Endothelial cell of umbilical vein (primary cell): Measurements from ENCODE around the gene TTC9B. TPM values are rescaled to one million over a fixed set of nuclear protein-coding genes. Genes with fewer than 3 reads are reported as not detected.

Experiments
- BruUV-seq: library from RNA; stranded (reverse); fragments of 400-500 nt; replicated peaks from 2 replicates; lab custom pipeline; 2021; lab: Mats Ljungman, UMichigan
- CTCF ChIA-PET: fragments of 300-600, 350-600 bp; sonication (Branson Sonifier 250); formaldehyde crosslinking; loops from one replicate; lab custom pipeline; 2021; ENCODE audit warnings: antibody characterized with exemption, inconsistent platforms; lab: Charles Lee
- POLR2A ChIA-PET: fragments of 300-600, 350-600 bp; sonication (Branson Sonifier 250); formaldehyde crosslinking; loops from one replicate; lab custom pipeline; 2021; ENCODE audit warnings: antibody characterized with exemption, inconsistent platforms; lab: Charles Lee
- DNase-seq: peaks from one replicate; pipeline ENCODE4 v3.0.0-alpha.2; 2011; ENCODE audit warnings: low read depth, low spot score
- FAIRE-seq: peaks from 2 replicates; lab custom pipeline; 2011; peaks lifted over from hg19 to GRCh38; lab: Jason Lieb, UNC
- H2AFZ ChIP-seq: 2 replicates; pipeline ENCODE4 v1.6.0; 2012; ENCODE audit warnings: low read depth, low read length, control low read depth, inconsistent platforms
- H3K27ac ChIP-seq: 2 replicates; pipeline ENCODE4 v1.5.1; 2011; ENCODE audit warnings: low read depth, mild to moderate bottlenecking, control low read depth, low read length, moderate library complexity; ENCODE audit not compliant: insufficient read depth
- H3K27me3 ChIP-seq, 2 experiments: 2 replicates each; pipeline versions ENCODE4 v1.6.0 to v1.6.1; 2011; ENCODE audit warnings: low read length in 2 of 2, mixed read lengths in 1 of 2; ENCODE audit not compliant: control insufficient read depth in 2 of 2, insufficient read depth in 2 of 2
- H3K36me3 ChIP-seq, 2 experiments: 2 replicates in 1 of 2; 3 replicates in 1 of 2; pipeline ENCODE4 v1.5.1; 2011; ENCODE audit warnings: low read length in 2 of 2, mild to moderate bottlenecking in 1 of 2, moderate library complexity in 1 of 2; ENCODE audit not compliant: control insufficient read depth in 2 of 2, insufficient read depth in 2 of 2; ENCODE audit errors: extremely low read depth in 1 of 2
- H3K4me1 ChIP-seq: 3 replicates; pipeline ENCODE4 v1.5.1; 2011; ENCODE audit warnings: mild to moderate bottlenecking, low read length; ENCODE audit not compliant: control insufficient read depth, insufficient read depth; ENCODE audit errors: extremely low read depth
- H3K4me2 ChIP-seq: 2 replicates; pipeline ENCODE4 v1.6.1; 2011; ENCODE audit warnings: low read length, control low read depth, mixed read lengths; ENCODE audit not compliant: insufficient read depth
- H3K4me3 ChIP-seq, 3 experiments: fragments of 200-600 bp in 1 of 3; sonication (generic), shearing (Covaris generic) in 1 of 3; replicated peaks in 1 of 3; 2 replicates each; pipeline ENCODE4 v1.5.1; 2011 to 2016; ENCODE audit warnings: control low read depth in 3 of 3, low read length in 3 of 3, mild to moderate bottlenecking in 2 of 3, inconsistent platforms in 1 of 3, low read depth in 1 of 3, moderate library complexity in 1 of 3; ENCODE audit not compliant: insufficient read depth in 1 of 3
- H3K79me2 ChIP-seq: 2 replicates; pipeline ENCODE4 v1.6.0; 2012; ENCODE audit warnings: low read length, inconsistent platforms; ENCODE audit not compliant: control insufficient read depth, insufficient read depth
- H3K9ac ChIP-seq: replicated peaks from 2 replicates; pipeline ENCODE3; 2011; ENCODE audit warnings: low read length, control low read depth; ENCODE audit not compliant: insufficient read depth; ENCODE audit errors: extremely low read depth
- H3K9me1 ChIP-seq: replicated peaks from 3 replicates; pipeline ENCODE4 v1.6.0; 2011; ENCODE audit warnings: mild to moderate bottlenecking, low read length; ENCODE audit not compliant: control insufficient read depth, insufficient read depth; ENCODE audit errors: extremely low read depth
- H3K9me3 ChIP-seq: replicated peaks from 2 replicates; pipeline ENCODE4 v1.5.1; 2012; ENCODE audit warnings: low read length, inconsistent platforms; ENCODE audit not compliant: control insufficient read depth, insufficient read depth
- H4K20me1 ChIP-seq: replicated peaks from 2 replicates; pipeline ENCODE3; 2011; ENCODE audit warnings: mild to moderate bottlenecking, low read length; ENCODE audit not compliant: control insufficient read depth, insufficient read depth; ENCODE audit errors: extremely low read depth
- EZH2 ChIP-seq: IDR thresholded peaks from 2 replicates; pipeline ENCODE4 v1.6.1; 2012; ENCODE audit warnings: borderline replicate concordance, low read depth, mild to moderate bottlenecking, moderate library complexity, low read length, inconsistent platforms; ENCODE audit not compliant: severe bottlenecking
- FOS ChIP-seq: IDR thresholded peaks from 2 replicates; pipeline ENCODE4 v1.6.1; 2011; ENCODE audit warnings: mild to moderate bottlenecking, low read length, moderate library complexity, borderline replicate concordance; ENCODE audit not compliant: insufficient read depth
- GATA2 ChIP-seq: IDR thresholded peaks from 2 replicates; pipeline ENCODE4 v1.7.0; 2011; ENCODE audit warnings: low read depth, mild to moderate bottlenecking, moderate library complexity, mixed read lengths, low read length; ENCODE audit not compliant: insufficient read length, insufficient read depth
- JUN ChIP-seq: IDR thresholded peaks from 2 replicates; pipeline ENCODE4 v1.6.1; 2011; ENCODE audit warnings: borderline replicate concordance, low read depth; ENCODE audit not compliant: insufficient read length, insufficient read depth
- MYC ChIP-seq: IDR thresholded peaks from one replicate; pipeline ENCODE4 v1.6.1; 2011; ENCODE audit warnings: mild to moderate bottlenecking, low read depth, low read length
- POLR2A ChIP-seq: IDR thresholded peaks from 2 replicates; pipeline ENCODE4 v1.6.1; 2012; ENCODE audit warnings: low read depth, mild to moderate bottlenecking, control low read depth, low read length
- POLR2AphosphoS5 ChIP-seq: IDR thresholded peaks from 2 replicates; pipeline ENCODE4 v1.6.1; 2012; ENCODE audit warnings: low read depth, mild to moderate bottlenecking, control low read depth, low read length, moderate library complexity; ENCODE audit not compliant: insufficient read depth
- dilution Hi-C: fragments of 300-500 bp; cut with MboI; formaldehyde crosslinking; loops from one replicate; pipeline ENCODE4 v1.15.0; 2019; ENCODE audit warnings: low sequenced_read_pairs; ENCODE audit not compliant: extremely low pct_ligation_motif_present
- intact Hi-C: fragments of 100-400 bp; cut with micrococcal nuclease; formaldehyde crosslinking; loops from one replicate; pipeline ENCODE4 v1.10.0; 2022
- polyA plus RNA-seq, 4 experiments: library from polyadenylated mRNA; depleted of rRNA in 3 of 4; stranded (reverse) in 3 of 4; unstranded in 1 of 4; fragments of >200 nt; gene quantifications; 2 replicates each; pipeline versions ENCODE4 v1.2.1 to v1.2.3, GENCODE V29; 2011 to 2012; ENCODE audit warnings: missing spikeins in 1 of 4
- total RNA-seq: library from RNA; stranded (reverse); gene quantifications from 2 replicates; pipeline ENCODE4 v1.2.3, GENCODE V29; 2021
- TF ChIP-seq, protein P1 (sequence below): IDR thresholded peaks from 2 replicates; pipeline ENCODE4 v1.6.1; 2011; ENCODE audit not compliant: insufficient read depth, insufficient read length
- TF ChIP-seq, protein P2 (sequence below), 2 donors: IDR thresholded peaks; 1 replicate in 1 of 2; 2 replicates in 1 of 2; pipeline ENCODE4 v1.5.1; 2011; ENCODE audit warnings: low read length in 2 of 2, mild to moderate bottlenecking in 2 of 2, moderate library complexity in 2 of 2, control low read depth in 1 of 2, inconsistent platforms in 1 of 2, low read depth in 1 of 2; ENCODE audit not compliant: insufficient read depth in 1 of 2; ENCODE audit errors: extremely low read depth in 1 of 2

Gene TTC9B
- total and polyA plus RNA-seq, 2 donors (not counting 3 experiments of a cell fraction or from before 2014, with no cell fraction given), result not detected

DNA sequence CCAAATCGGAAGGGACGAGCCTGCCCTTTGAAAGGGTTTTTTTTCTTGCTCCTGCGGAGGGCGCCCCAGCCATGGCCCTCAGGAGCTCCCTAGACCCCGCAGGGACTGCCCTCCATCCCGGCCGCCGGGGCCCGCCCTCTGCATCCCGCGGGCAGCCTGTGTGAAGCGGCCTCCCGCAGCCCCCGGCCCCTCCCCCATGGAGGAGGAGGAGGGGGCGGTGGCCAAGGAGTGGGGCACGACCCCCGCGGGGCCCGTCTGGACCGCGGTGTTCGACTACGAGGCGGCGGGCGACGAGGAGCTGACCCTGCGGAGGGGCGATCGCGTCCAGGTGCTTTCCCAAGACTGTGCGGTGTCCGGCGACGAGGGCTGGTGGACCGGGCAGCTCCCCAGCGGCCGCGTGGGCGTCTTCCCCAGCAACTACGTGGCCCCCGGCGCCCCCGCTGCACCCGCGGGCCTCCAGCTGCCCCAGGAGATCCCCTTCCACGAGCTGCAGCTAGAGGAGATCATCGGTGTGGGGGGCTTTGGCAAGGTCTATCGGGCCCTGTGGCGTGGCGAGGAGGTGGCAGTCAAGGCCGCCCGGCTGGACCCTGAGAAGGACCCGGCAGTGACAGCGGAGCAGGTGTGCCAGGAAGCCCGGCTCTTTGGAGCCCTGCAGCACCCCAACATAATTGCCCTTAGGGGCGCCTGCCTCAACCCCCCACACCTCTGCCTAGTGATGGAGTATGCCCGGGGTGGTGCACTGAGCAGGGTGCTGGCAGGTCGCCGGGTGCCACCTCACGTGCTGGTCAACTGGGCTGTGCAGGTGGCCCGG lies 26.1 kb downstream of the TTC9B start:
- Histone ChIP-seq H3K4me3 (peak overlapping the region; percentile 50 to 83 (median 68)), H3K9me3 (no peaks in the 10 kb centered on the region), H2AFZ (peak overlapping the region; percentile 94), H3K4me2 (peak overlapping the region; percentile 71), H3K27ac (no peak overlapping the region), H4K20me1 (no peaks in the 10 kb centered on the region), H3K9ac (peak overlapping the region; percentile 86), H3K79me2 (no peaks in the 10 kb centered on the region), H3K36me3 (no peaks in the 10 kb centered on the region), H3K9me1 (no peaks in the 10 kb centered on the region), H3K4me1 (peaks cover 2% of the 10 kb centered on the region), H3K27me3 (no peaks in the 10 kb centered on the region)
- FAIRE-seq, result no peak
- BruUV-seq, result no TSS peak
- DNase-seq, result peak; percentile 23
- ChIA-PET POLR2A (interaction anchor here (0.6 kb wide), 1 partner anchor 58 kb away, joined by 5 read pairs; no protein-coding TSS in a partner anchor), CTCF (interaction anchor here (0.6 to 1.3 kb wide), 3 partner anchors 44 to 221 kb away, joined by 3 to 4 read pairs (median 3); partner anchors contain the start of gene PSMC4)
- dilution Hi-C loops (no loop called here), intact Hi-C loops (loop anchor here (1.0 kb wide), 2 partner anchors 30 to 221 kb away; partner anchors contain the start of gene PSMC4)
- TF ChIP-seq, protein P1, sequence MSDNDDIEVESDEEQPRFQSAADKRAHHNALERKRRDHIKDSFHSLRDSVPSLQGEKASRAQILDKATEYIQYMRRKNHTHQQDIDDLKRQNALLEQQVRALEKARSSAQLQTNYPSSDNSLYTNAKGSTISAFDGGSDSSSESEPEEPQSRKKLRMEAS, result no peak
- TF ChIP-seq, protein P2, sequence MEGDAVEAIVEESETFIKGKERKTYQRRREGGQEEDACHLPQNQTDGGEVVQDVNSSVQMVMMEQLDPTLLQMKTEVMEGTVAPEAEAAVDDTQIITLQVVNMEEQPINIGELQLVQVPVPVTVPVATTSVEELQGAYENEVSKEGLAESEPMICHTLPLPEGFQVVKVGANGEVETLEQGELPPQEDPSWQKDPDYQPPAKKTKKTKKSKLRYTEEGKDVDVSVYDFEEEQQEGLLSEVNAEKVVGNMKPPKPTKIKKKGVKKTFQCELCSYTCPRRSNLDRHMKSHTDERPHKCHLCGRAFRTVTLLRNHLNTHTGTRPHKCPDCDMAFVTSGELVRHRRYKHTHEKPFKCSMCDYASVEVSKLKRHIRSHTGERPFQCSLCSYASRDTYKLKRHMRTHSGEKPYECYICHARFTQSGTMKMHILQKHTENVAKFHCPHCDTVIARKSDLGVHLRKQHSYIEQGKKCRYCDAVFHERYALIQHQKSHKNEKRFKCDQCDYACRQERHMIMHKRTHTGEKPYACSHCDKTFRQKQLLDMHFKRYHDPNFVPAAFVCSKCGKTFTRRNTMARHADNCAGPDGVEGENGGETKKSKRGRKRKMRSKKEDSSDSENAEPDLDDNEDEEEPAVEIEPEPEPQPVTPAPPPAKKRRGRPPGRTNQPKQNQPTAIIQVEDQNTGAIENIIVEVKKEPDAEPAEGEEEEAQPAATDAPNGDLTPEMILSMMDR (IDR thresholded peaks at IDR 0.05; ENCODE audit: extremely low read depth in 1 of 2, insufficient read depth in 1 of 2, low read depth in 1 of 2, low read length in 2 of 2), result peak in 1 of 2 donors; percentile 20
- TF ChIP-seq POLR2AphosphoS5, result peak; percentile 24
- no peak for TF ChIP-seq POLR2A
- no peak for TF ChIP-seq FOS
- no peak for TF ChIP-seq GATA2
- no peak for TF ChIP-seq JUN
- TF ChIP-seq EZH2, result no peak
- no peak for TF ChIP-seq MYC
